ENCODE results near the gene SLC33A1.
"Not testable (repeated sequence)": the region's sequence is repeated elsewhere in the genome, so short reads cannot be mapped to it uniquely, and the experiment has no call there.

Gene SLC33A1

DNA sequence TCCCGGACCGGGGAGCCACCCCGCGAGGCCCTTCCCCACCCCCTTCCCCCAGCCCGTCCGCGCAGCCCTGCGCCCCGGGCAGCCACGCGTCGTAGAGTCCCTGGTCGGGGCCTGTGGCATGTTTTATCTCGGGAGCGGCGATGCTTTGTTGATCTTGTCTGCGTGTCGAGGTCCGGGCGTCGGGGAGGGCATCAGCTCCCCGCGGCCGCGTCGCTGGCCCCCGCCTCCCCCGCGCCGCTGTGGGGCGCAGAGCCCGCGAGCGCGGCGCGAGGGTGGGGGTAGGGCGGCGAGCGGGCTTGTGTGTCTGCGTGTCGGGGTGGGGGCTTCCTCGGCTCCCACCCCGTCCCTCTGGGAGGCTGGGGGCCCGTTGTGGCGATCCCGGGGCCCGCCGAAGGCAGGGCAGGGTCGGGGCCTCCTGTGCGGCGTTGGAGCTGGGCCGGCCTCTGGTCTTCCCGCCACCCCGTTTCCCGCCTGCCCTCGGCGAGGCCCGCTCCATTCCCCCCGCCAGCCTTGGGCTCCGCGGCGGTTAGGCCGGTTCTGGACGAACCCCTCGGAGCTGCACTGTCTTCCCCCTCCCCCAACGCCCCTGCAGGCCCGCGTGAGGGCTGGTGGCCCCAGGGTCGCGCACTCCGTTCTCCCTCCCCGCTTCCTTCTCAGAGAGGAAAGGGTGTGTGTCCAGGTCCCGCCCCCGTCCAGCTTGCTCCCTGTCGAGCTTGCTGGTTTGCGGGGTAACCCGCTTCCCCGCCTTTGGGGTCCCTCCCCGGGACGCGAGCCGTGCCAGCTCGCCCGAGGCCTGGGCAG is 16.9 kb upstream of the SLC33A1 start:
- TF ChIP-seq, protein P1, sequence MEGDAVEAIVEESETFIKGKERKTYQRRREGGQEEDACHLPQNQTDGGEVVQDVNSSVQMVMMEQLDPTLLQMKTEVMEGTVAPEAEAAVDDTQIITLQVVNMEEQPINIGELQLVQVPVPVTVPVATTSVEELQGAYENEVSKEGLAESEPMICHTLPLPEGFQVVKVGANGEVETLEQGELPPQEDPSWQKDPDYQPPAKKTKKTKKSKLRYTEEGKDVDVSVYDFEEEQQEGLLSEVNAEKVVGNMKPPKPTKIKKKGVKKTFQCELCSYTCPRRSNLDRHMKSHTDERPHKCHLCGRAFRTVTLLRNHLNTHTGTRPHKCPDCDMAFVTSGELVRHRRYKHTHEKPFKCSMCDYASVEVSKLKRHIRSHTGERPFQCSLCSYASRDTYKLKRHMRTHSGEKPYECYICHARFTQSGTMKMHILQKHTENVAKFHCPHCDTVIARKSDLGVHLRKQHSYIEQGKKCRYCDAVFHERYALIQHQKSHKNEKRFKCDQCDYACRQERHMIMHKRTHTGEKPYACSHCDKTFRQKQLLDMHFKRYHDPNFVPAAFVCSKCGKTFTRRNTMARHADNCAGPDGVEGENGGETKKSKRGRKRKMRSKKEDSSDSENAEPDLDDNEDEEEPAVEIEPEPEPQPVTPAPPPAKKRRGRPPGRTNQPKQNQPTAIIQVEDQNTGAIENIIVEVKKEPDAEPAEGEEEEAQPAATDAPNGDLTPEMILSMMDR (IDR thresholded peaks at IDR 0.05; ENCODE audit: low read depth, low read length): no peak
- H3K4me3 ChIP-seq (ENCODE audit: low read depth, low read length): peak overlapping the region; percentile 90

DNA sequence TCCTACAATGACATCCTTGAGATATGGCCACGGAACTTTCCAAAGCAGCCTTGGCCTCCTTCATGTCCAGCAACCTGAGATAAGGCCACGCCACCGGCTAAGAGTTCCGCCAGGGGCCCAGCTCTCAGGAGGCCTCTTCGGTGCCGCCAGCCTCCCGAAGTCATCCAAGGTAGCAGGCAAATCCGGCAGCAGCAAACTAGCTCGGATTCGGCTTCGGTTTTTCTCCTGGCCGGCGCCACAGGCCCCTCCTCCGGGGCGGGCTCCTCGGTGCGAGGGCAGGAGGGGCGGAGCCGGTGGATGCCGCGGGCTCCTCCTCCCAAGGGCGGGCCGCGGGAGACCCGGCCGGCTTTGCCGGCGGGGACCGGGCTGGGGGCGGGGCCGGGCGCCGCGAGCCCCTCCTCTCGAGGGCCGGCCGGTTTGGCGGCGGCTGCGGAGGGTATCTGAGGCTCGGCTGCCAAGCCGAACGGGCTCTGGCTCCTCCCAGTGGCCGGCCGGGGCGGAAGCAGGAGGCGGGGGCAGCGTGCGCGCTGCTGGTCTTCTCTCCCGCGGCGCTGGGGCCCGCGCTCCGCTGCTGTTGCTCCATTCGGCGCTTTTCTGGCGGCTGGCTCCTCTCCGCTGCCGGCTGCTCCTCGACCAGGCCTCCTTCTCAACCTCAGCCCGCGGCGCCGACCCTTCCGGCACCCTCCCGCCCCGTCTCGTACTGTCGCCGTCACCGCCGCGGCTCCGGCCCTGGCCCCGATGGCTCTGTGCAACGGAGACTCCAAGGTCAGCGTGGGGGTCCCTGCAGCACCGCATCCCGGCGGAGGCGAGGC is 16.1 kb upstream of the SLC33A1 start, which contains the start of gene GMPS:
TSS of gene GMPS (plus strand) at position 518 of the 812 bp plus-strand sequence. CDS start at position 739, 221 bp downstream.
- TF ChIP-seq, protein P1 (IDR thresholded peaks at IDR 0.05; ENCODE audit: low read depth, low read length): no peak
- peak within 1 kb of the TSS; percentile 90 for H3K4me3 ChIP-seq (ENCODE audit: low read depth, low read length)

DNA sequence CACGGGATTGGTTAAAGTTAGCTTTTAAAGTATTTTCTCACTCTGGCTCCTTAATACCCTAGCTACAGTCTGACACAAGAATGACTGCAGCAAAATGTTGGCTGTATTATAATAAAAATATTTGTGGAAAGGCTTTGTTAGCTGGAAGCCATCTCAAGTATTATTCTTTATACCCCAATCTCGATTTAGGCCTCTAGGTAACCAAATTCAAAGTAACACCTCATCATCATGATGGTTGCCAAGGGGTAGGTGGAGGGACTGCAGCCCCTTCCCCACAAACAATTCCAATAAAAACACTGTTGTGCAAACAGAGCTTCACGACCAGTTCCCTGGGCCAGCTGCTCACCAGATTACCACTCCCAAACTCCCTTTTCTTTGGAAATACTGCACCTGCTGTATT is 15.5 kb upstream of the SLC33A1 start:
- peak overlapping the region; percentile 60 for H3K4me3 ChIP-seq (ENCODE audit: low read depth, low read length)
- TF ChIP-seq, protein P1 (IDR thresholded peaks at IDR 0.05; ENCODE audit: low read depth, low read length): no peak

DNA sequence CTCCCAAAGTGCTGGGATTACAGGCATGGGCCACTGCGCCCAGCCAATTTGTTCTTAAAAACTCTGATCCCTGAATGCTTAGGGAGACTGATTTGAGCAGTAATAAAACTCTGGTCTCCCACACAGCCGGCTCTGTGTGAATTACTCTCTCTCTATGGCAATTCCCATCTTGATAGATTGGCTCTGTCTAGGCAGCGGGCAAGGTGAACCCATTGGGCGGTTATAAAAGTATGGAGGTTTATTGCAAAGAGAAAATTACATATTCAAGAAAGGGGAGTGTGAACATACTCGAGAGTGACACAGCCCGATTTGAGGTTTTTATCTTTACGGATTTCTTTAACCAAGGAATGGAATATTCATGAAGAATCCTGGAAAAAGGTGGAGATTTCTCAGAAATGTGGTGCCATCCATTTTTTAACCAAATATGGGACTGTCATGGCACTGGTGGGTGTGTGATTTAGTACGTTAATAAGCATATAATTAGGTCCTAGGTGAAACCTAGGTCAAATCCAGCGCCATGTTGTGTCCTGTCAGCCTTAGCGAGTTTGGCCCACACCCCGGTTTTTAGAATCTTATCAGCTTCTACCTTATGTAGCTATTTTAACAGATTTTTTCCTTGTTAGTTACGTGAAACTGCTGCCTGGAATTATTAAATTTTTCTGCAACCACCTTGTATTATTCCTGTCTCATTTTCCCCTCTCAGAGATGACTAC is 9.0 kb upstream of the SLC33A1 start:
- TF ChIP-seq, protein P1 (IDR thresholded peaks at IDR 0.05; ENCODE audit: low read depth, low read length): no peak

DNA sequence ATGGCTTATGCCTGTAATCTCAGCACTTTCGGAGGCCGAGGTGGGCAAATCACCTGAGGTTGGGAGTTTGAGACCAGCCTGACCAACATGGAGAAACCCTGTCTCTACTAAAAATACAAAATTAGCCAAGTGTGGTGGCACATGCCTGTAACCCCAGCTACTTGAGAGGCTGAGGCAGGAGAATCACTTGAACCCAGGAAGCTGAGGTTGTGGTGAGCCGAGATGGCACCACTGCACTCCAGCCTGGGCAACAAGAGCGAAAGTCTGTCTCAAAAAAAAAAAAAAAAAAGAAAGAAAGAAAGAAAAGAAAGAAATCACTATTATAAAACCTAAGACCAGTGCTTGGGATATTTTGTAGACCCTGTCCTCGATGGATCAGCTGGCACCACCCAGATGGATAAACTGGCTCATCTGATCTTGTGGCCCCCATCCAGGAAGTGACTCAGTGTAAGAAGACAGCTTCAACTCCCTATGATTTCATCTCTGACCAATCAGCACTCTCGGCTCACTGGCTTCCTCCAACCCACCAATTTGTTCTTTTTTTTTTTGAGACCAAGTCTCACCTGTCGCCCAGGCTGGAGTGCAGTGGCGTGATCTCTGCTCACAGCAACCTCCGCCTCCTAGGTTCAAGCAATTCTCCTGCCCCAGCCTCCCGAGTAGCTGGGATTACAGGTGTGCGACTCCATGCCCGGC is 8.2 kb upstream of the SLC33A1 start:
- H3K4me3 ChIP-seq (ENCODE audit: low read depth, low read length): not testable (repeated sequence)

More for the DNA sequence above, 9.0 kb upstream of the SLC33A1 start:
- no peak overlapping the region for H3K4me3 ChIP-seq (ENCODE audit: low read depth, low read length)

DNA sequence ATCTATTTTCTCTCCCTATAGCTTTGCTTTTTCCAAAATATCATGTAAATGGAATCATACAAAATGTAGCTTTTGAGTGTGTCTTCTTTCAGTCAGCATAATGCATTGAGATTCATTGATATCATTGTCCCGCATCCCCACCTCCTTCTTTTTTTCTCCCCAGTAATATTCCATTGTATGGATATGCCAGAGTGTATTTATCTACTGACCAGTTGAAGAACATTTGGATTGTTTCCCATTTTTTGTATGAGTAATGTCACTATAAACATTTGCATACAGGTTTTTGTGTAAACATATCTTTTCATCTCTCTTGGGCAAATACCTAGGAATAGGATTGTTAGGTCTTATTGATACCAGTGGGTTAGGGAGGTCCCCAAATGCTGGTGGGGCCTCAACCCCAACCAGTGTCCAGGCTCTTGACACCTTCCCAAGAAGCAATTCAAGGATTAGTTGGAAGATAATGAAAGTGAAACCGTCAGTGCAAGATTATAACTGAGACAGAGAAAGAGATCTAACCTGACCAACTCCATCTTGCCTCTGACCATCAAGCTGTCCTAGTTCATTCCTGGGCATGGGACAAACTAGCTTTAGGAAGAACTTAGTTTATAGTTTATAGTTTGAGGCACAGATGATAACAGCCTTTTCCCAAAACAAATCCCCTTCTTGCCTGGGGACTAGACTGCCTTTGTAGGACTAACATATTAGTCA is 7.4 kb upstream of the SLC33A1 start:
- TF ChIP-seq, protein P1 (IDR thresholded peaks at IDR 0.05; ENCODE audit: low read depth, low read length): no peak
- no peak overlapping the region for H3K4me3 ChIP-seq (ENCODE audit: low read depth, low read length)

DNA sequence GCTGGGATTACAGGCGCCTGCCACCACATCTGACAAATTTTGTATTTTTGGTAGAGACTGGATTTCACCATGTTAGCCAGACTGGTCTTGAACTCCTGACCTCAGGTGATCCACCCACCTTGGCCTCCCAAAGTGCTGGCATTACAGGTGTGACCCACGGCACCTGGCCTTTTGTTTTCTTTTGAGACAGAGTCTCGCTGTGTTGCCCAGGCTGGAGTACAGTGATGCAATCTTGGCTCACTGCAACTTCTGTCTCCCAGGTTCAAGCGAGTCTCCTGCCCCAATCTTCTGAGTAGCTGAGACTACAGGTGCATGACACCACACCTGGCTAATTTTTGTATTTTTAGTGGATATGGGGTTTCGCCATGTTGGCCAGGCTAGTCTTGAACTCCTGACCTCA is 6.2 kb upstream of the SLC33A1 start:
- H3K4me3 ChIP-seq (ENCODE audit: low read depth, low read length): not testable (repeated sequence)
